ENCODE measurements around the gene WDR45.

Gene WDR45

DNA sequence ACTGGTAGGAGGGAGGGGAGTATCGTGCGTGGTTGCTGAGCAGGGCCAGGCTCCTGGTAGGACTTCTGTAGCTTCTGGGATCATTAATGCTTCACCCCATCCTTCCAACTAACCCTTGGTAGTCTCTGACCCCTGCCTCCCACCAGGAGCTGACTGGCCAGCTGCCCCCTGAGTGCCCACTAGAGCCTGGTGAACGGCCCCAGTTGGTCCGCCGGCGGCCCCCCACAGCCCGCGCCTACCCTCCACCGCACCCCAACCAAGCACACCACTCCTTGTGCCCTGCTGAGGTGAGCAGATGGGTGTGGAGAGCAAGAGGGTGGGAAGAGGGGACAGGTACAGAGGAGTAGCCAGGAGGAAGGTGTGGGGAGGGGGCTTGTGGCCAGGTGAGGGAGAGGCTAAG is 16.0 kb downstream of the WDR45 start:
- TF ChIP-seq, protein P1, sequence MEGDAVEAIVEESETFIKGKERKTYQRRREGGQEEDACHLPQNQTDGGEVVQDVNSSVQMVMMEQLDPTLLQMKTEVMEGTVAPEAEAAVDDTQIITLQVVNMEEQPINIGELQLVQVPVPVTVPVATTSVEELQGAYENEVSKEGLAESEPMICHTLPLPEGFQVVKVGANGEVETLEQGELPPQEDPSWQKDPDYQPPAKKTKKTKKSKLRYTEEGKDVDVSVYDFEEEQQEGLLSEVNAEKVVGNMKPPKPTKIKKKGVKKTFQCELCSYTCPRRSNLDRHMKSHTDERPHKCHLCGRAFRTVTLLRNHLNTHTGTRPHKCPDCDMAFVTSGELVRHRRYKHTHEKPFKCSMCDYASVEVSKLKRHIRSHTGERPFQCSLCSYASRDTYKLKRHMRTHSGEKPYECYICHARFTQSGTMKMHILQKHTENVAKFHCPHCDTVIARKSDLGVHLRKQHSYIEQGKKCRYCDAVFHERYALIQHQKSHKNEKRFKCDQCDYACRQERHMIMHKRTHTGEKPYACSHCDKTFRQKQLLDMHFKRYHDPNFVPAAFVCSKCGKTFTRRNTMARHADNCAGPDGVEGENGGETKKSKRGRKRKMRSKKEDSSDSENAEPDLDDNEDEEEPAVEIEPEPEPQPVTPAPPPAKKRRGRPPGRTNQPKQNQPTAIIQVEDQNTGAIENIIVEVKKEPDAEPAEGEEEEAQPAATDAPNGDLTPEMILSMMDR (IDR thresholded peaks at IDR 0.05; ENCODE audit: low read depth, low read length, missing control alignments) = no peak
- H3K4me3 ChIP-seq (replicated peaks; ENCODE audit: low read depth, low read length) = no peak overlapping the region
- no peak for DNase-seq (ENCODE audit: extremely low read depth, low read depth)

DNA sequence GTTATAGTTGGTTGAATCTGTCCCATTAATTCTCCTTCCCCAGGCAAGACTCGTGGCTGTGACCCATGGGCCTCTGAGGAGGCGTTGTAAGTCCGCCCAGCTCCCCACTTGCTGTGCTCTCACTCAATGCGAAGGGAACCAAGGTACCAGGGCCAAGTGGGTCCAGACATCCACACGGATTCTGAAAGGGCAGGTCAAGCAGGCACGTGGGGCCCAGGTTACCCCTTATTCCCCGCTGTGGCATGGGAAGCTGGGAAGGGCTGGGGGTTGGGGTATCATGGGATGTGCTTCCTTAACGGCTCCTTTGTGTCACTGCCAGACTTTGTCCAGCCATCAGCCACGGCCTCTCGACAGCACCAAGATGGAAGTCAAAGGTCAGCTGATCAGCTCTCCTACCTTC is 17.8 kb downstream of the WDR45 start:
- TF ChIP-seq, protein P1 (IDR thresholded peaks at IDR 0.05; ENCODE audit: low read depth, low read length, missing control alignments) = no peak
- DNase-seq (ENCODE audit: extremely low read depth, low read depth) = no peak
- H3K4me3 ChIP-seq (replicated peaks; ENCODE audit: low read depth, low read length) = no peak overlapping the region

DNA sequence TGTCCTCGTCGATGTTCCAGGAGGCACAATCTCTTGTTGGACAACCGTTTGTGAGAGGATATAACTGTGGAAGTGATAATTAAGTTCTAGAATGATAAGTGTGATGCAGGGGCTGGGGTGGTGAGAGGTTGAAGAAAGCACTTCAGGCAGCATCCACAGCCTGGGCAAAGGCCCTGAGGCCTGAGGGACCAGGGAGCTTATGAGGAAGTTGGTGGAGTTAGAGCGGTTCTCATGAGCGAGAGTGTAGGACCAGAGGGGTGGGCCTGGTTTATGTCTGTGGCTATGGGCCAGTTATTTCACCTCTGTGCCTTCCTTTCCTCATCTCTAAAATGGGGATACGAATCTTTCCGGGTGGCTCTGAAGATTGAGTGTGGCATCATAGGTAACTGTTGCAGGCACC is 18.2 kb downstream of the WDR45 start:
- no peak overlapping the region for H3K4me3 ChIP-seq (replicated peaks; ENCODE audit: low read depth, low read length)
- TF ChIP-seq, protein P1 (IDR thresholded peaks at IDR 0.05; ENCODE audit: low read depth, low read length, missing control alignments) = no peak
- DNase-seq (ENCODE audit: extremely low read depth, low read depth) = no peak

DNA sequence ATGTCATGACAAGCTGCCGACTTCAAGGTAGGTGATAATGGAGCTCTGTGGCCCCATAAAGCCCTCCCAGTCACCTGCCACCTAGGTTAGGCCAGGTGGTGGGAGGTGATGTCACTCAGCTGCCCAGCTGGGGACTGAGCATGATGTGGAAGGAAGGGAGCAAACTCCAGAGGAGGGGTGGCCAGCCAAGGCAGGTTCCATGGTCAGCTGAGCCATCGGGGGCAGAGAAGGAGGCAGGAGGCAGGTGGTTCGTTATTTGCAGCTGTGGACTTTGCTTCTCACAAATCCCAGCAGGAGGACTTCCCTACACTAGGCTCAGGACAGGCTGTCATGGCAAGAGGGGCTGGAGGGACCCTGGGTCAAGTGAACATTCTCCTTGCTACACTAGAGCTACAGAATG is 18.8 kb downstream of the WDR45 start:
- TF ChIP-seq, protein P1 (IDR thresholded peaks at IDR 0.05; ENCODE audit: low read depth, low read length, missing control alignments) = no peak
- DNase-seq (ENCODE audit: extremely low read depth, low read depth) = no peak
- no peak overlapping the region for H3K4me3 ChIP-seq (replicated peaks; ENCODE audit: low read depth, low read length)

DNA sequence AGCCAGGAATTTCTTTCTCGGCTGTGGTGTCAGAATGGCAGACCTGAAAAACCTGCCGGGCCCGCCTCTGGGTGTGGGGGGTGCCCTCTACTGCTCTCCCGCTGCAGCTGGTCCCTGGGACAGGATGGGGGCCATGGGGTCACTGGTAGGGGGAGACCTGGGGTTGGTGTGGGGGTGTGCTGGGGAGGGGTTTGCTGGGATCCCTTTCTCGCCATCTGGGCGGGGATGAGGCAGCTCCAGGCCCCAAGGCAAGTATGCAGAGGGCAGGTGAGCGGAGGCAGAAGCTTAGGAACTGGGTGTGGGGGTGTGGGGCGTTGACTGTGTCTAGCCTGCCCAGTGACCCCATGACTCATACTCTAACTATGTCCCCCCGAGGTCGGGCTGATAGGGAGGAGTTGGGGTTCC is 20.0 kb downstream of the WDR45 start:
- TF ChIP-seq, protein P1 (IDR thresholded peaks at IDR 0.05; ENCODE audit: low read depth, low read length, missing control alignments) = no peak
- no peak for DNase-seq (ENCODE audit: extremely low read depth, low read depth)
- H3K4me3 ChIP-seq (replicated peaks; ENCODE audit: low read depth, low read length) = no peak overlapping the region

DNA sequence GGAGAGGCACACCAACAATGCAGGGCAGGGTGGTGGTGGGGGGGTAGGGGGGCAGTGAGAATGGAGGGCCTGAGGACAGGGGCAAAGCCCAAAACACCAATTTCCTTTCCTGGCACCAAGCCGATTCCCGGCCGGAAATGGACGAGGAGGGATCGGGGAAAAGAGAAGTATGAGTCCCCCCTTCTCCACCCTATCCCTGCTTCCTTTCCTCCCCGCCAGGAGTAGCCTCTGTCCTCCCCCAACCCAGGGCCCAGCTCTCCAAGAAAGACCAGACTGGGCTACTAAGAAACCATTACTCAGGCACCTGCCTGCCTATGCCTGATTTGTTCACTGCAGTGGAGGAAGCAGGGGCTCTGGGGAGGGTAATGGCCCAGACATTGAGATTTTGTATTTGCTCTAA is 20.5 kb downstream of the WDR45 start:
- H3K4me3 ChIP-seq (replicated peaks; ENCODE audit: low read depth, low read length) = no peak overlapping the region
- TF ChIP-seq, protein P1 (IDR thresholded peaks at IDR 0.05; ENCODE audit: low read depth, low read length, missing control alignments) = no peak
- no peak for DNase-seq (ENCODE audit: extremely low read depth, low read depth)

DNA sequence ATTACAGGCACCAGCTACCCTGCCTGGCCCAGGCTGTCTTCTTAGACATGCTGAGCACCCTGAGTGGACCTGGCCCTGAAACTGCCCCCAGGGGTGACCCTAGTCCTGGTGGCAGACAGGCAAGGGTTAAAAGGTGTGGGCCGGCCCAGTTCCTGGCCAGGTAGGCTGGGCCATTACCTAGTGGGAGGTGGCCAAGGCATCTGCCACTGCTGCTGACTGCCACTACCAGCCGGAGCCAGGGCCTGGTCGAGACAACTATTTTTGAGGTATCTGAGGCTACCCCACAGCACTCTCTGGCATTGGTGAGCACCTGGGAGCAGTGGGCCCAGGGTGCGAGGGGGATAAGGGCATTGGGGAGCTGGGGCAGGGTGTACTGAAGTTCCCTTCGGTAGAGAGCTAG is 20.9 kb downstream of the WDR45 start, which contains the start of gene CCDC120:
CCDC120 (plus strand) TSS at position 206 of the 400 bp plus-strand sequence. CDS start 3,043 bp downstream, outside the sequence.
- H3K4me3 ChIP-seq (replicated peaks; ENCODE audit: low read depth, low read length) = no peak within 1 kb of the TSS
- TF ChIP-seq, protein P1 (IDR thresholded peaks at IDR 0.05; ENCODE audit: low read depth, low read length, missing control alignments) = no peak
- no peak for DNase-seq (ENCODE audit: extremely low read depth, low read depth)
